CD4-positive, alpha-beta T cell treated with Interleukin-1 beta for 1 hour (primary cell): ENCODE data around the gene TRAPPC4.
"Not testable (repeated sequence)": the region's sequence is repeated elsewhere in the genome, so short reads cannot be mapped to it uniquely, and the experiment has no call there.

Experiments
- DNase-seq, 2 donors: peaks; one replicate each; pipeline ENCODE4 v3.0.0-alpha.2; 2020 to 2022

TRAPPC4 gene, protein sequence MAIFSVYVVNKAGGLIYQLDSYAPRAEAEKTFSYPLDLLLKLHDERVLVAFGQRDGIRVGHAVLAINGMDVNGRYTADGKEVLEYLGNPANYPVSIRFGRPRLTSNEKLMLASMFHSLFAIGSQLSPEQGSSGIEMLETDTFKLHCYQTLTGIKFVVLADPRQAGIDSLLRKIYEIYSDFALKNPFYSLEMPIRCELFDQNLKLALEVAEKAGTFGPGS

DNA sequence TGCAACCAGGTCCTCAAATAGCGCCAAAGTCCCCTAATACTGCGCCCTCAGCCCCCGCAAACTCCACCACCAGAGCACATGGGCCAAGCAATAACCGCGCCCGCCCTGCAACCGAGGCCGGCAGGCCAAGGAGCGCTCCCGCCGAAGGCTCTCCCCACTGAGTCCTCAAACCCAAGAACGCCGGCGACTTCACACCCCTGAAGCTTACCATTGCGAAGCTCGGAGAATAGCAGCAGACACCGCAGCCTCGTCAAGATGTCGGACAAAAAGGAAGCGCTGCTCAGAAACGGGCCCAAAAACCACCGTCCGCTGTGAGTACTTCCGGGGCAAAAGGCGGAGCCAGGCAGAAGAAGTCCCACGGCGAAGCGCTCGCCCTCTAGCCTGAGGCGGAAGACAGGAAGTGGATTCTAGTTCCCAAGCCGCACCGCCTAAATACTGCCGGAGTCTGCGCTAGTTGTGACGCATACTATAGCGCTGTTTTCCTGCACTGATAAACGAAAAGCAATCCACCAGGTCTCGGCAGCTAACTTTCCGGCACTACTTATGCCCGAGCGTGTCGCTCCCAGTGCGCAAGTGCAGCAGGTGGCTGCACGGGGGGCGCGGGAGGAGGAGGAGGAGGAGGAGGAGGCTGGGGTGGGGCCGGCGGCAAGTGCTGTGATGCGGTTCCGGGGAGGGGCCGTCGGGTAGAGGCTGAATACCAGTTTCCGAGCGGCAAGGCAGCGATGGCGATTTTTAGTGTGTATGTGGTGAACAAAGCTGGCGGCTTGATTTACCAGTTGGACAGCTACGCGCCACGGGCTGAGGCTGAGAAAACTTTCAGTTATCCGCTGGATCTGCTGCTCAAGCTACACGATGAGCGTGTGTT lies at the start of gene TRAPPC4, which contains the start of gene RPS25:
Gene TRAPPC4 (plus strand): TSS at position 693 of the 865 bp plus-strand sequence. CDS start 30 bp downstream, at position 723.
Gene RPS25 (minus strand): TSS at position 270 of the 865 bp plus-strand sequence. CDS start 59 bp downstream, at position 211.
- peak; percentile 95 for DNase-seq

DNA sequence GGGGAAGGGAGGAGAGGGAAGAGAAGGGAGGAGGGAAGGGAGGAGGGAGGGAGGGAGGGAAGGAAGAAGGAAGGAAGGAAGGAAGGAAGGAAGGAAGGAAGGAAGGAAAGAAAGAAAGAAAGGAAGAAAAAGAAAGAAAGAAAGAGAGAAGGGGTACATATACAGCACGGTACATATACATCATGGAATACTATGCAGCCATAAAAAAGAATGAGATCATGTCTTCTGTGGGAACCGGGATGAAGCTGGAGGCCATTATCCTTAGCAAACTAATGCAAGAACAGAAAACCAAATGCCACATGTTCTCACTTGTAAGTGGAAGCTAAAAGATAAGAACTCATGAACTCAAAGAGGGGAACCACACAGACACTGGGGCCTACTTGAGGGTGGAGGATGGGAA lies 49.1 kb upstream of the TRAPPC4 start:
- not testable (repeated sequence) for DNase-seq

DNA sequence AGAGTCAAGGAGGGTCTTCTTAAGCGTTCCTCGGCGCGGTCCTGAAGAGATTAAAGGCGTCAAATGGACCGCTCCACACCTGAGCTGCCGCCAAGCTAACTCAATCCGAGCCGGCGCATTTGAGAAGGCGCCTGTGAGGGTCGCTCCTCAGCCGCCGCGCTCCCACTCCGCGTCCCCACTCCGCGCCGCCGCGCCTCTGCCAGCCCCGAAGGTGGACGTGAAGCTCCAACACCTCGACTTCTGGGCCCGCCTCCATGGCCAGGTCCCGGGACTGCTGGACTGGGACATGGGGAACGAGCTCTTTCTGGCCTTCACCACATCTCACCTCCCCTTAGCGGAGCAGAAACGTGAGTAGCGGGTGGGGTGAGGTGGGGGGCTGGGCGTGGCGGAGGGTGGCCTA lies 46.9 kb upstream of the TRAPPC4 start, which contains the start of gene FOXR1:
Gene FOXR1 (plus strand): TSS at position 116 of the 400 bp plus-strand sequence. CDS start 171 bp downstream, at position 287.
- no peak for DNase-seq

DNA sequence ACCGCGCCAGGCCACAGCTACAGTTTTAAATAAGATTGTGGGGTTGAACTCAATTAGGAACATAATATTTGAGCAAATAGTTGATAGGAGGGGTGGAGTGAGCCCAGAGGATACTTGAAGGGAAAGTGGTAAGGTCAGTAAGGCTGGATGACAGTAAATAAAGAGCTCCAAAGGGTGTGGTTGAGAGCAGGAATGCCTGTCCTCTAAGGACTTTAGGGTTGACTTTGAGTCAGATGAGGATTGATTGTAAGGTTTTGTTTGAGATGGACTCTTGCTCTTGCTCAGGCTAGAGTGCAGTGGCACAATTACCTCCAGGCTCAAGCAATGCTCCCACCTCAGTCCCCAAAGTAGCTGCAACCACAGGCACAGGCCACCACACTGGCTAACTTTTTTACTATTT lies 44.6 kb upstream of the TRAPPC4 start:
- no peak for DNase-seq

DNA sequence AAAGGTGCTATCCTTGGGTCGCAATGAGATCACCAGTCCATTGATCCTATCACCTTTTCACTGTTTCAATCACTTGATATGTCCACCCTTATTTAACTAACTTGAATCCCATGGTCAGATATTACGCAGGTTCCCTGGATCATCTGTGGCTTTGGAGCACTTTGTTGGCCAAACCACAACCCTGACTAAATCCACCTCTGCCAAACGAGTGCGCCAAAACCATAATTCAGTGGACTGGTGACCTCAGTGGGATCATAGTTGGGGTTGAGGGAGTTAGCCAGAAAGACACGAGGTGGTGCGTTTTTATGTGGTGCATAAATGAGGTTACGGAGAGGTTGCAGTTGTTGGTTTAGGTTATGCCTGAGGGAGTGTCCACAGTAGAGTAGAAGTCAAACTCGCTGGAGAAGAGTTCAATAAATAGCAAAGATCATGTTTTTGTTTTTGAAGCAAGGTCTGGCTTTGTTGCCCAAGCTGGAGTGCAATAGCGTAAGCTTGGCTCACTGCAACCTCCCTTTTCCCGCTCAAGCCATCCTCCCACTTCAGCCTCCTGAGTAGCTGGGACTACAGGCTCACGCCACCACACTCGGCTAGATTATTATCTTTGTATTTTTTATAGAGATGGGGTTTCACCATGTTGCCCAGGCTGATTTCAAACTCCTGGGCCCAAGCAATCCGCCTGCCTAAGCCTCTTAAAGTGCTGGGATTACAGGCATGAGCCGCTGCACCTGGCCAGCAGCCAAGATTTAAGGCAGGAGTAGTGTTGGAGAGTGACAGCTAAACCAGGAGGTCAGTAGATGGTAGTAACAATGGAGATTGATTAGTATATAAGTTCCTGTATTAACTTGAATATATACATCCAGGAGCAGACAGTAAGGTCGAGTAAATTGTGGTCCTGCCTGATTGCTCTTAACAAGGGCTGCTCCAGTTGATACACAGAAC lies 42.5 kb upstream of the TRAPPC4 start:
- no peak for DNase-seq

DNA sequence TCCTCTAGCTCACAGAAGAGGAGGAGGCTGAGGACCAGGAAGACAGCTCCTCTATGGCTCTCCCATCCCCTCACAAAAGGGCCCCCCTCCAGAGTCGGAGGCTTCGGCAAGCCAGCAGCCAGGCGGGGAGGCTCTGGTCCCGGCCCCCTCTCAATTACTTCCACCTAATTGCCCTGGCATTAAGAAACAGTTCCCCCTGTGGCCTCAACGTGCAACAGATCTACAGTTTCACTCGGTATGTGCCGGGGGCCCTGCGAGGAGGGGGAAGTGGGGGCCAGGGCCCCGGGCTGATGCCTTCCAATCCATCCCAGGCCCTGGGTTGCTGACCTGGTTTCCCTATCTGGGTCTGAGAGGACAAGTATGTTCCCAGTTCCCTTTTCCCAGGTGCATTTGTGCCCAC lies 39.1 kb upstream of the TRAPPC4 start:
- DNase-seq = no peak

DNA sequence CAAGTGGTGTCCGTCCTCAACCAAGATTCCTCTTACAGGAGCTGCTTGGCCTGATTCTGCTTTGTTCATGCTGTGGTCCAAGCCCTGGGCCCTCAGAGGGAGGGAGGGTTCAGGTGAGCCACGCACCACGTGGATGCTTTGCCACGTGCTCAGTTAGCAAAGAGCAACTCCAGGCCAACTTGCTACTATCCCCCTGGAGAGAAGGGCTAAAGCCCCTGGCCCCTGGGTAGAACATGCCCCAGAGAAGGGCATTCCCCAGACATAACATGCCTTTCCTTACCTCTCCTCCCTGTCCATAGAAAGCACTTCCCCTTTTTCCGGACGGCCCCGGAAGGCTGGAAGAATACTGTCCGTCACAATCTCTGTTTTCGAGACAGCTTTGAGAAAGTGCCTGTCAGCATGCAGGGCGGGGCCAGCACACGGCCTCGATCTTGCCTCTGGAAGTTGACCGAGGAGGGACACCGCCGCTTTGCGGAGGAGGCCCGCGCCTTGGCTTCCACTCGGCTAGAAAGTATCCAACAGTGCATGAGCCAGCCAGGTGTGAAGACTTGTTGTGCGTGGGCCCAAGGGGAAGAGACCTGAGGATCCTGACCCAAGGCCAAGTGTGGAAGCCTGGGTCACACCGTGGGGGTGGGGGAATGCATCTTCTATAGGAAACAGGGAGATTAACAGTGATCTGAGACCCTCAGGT lies 38.2 kb upstream of the TRAPPC4 start:
- no peak for DNase-seq

DNA sequence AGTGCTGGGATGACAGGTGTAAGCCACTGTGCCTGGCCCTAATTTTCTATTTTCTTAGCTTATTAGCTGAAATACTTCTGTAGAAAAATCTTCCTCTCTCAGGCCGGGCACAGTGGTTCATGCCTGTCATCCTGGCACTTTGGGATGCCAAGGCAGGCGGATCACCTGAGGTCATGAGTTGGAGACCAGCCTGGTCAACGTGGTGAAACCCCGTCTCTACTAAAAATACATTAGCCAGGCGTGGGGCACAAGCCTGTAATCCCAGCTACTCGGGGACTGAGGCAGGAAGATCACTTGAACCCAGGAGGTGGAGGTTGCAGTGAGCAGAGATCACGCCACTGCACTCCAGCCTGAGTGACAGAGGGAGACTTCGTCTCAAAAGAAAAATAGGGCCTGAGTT lies 34.2 kb upstream of the TRAPPC4 start:
- not testable (repeated sequence) for DNase-seq

DNA sequence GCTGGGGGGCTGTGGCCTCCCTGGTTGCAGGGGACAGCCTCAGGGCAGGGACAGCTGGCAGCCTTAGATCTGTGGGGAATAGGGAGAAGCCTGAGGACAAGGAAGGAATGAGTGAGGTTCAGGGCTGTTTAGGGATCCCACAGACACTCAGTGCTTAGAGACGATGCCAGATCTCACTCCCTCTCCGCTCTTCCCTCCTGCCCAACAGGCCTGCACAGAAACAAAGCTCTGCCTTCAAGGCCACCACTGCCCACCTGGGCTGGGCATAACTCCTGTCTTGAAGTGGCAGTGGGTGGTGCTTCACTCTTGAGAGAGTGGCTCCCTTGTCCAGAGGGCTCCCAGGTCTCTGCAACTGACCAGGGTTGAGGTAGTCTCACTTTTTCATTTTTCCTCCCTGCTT lies 33.7 kb upstream of the TRAPPC4 start:
- no peak for DNase-seq

DNA sequence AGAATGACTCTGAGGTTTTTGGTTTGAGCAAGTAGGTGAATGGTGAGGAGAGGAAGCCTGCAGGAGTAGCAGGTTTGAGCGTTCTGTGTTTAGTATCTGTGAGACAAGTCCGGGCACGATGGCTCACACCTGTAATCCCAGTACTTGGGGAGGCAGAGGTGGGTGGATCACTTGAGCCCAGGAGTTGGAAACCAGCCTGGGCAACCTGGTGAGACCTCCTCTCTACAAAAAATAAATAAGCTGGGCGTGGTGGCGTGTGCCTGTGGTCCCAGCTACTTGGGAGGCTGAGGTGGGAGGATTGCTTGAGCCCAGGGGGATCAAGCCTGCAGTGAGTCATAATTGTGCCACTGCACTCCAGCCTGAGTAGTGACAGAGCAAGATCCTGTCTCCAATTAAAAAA lies 30.3 kb upstream of the TRAPPC4 start:
- no peak for DNase-seq

DNA sequence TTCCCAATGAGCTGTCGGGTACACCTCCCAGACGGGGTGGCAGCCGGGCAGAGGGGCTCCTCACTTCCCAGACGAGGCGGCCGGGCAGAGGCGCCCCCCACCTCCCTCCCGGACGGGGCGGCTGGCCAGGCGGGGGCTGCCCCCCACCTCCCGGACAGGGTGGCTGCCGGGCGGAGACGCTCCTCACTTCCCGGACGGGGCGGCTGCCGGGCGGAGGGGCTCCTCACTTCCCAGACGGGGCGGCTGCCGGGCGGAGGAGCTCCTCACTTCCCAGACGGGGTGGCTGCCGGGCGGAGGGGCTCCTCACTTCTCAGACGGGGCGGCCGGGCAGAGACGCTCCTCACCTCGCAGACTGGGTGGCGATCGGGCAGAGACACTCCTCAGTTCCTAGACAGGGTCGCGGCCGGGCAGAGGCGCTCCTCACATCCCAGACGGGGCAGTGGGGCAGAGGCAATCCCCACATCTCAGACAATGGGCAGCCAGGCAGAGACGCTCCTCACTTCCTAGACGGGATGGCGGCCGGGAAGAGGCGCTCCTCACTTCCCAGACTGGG lies 27.0 kb upstream of the TRAPPC4 start:
- not testable (repeated sequence) for DNase-seq

DNA sequence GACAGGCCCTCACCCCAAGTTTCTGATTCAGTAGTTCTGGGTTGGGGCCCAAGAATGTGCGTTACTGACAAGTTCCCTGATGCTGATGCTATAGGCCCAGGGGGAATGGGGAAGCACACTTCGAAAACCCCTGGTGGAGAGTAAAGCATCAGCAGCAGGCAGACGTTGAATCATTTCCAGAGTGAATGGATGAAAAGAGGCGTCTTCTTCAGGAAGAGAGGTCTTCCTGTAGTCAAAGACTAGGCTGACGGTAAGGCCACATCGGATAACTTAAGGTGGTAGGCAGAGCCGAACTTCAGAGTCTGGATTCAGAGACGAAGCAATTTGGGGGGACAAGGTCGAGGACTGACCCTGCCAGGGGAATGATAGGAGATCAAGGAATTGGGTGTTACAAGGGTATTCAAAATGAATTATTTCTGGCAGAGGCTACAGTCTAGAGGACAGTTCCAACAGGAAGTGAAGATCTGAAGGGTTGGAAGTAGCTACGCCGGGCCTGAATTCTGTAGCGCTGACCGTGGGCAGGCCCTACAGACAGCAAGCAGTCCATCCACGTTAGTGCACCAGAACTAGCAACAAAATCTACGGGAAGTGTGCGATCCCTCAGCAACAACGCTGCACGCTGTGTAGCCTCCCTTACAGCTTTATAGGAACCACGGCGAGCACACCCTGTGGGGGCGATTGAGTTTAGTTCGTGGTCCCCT lies 21.5 kb upstream of the TRAPPC4 start:
- DNase-seq = peak; percentile 21 to 49

DNA sequence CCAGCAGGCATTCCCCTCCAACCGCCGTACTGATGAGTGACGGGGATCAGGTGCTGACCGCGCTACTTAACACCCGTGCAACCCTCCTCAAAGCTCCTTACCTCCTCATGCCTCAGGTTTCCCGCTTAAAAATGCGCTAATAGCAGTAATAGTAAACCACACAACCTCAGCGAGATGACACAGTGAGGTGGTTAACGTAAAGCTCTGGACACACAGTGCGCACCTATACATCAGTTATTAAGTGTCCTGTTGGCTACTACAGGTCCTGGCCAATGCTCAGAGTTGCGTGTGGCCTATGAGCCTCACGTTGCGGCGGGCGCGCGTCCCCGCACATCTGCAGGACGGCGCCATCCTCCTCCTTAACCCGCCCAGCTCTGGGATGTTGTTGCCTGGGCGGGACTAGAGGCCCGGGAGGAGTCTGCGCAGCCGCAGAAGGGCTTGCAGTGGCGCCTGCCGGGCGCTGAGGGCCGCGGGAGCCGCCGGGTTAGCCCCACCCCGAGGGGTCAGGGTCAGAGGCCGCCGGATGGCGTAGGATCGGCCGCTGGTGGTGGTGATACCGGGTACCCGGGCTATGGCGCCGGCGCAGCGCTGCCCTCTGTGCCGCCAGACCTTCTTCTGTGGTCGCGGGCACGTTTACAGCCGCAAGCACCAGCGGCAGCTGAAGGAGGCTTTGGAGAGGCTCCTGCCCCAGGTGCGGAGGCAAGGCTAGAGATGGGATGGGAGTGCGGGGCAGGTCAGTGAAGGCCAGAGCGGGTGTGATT lies 20.8 kb upstream of the TRAPPC4 start, which contains the start of gene CENATAC:
Gene CENATAC (plus strand): TSS at position 512 of the 761 bp plus-strand sequence. CDS start 60 bp downstream, at position 572.
- peak; percentile 95 to 96 for DNase-seq

DNA sequence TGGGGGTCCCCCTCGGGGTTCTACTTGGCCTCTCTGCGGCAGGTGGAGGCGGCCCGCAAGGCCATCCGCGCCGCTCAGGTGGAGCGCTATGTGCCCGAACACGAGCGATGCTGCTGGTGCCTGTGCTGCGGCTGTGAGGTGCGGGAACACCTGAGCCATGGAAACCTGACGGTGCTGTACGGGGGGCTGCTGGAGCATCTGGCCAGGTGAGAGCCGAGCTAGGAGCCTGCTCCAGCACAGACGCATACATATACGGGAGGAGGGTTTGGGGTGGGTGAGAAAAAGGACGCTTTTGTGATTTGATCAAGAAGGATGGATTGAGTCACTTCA lies 20.2 kb upstream of the TRAPPC4 start:
- DNase-seq = no peak

DNA sequence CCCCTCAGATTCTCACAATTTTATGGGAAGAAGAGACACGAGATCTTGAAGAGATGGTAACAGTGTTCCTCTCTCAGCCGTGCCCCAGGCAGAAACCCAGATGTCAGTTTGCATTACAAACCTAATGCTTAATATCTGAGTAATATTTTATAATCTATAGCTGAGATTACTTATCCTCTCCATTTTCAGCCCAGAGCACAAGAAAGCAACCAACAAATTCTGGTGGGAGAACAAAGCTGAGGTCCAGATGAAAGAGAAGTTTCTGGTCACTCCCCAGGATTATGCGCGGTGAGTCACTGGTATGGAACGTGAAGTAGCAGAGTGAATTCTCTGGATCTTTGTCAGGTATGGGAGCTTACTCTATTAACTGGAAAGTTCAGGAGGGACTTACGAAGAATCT lies 19.7 kb upstream of the TRAPPC4 start:
- DNase-seq = no peak

DNA sequence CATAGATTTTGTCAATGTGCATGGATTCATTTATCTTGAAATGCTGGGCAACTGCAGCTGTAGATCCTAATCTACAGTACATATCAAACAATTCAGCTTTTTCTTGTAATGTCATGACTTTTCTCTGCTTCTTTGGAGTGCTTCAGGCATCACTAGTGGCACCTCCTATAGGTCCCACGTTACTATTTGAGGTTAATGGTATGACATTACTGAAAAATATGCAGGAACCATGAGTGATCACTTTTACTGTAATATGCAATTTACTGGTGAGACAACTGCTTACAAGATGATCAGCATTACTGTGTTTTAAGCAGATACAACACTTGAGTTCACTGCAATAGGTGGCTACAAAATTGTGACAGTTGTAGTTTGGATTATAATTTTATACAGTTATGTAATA lies 17.7 kb upstream of the TRAPPC4 start:
- DNase-seq = no peak

DNA sequence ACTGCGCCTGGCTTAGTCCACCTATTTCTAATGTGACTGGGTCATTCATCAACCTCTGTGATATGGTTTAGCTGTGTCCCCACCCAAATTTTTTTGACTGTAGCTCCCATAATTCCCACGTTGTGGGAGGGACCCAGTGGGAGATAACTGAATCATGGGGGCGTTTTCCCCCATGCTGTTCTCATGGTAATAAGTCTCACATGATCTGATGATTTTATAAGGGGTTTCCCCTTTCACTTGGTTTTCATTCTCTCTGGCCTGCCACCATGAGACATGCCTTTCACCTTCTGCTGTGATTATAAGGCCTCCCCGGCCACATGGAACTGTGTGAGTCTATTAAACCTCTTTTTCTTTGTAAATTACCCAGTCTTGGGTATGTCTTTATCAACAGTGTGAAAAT lies 11.9 kb upstream of the TRAPPC4 start:
- DNase-seq = no peak

DNA sequence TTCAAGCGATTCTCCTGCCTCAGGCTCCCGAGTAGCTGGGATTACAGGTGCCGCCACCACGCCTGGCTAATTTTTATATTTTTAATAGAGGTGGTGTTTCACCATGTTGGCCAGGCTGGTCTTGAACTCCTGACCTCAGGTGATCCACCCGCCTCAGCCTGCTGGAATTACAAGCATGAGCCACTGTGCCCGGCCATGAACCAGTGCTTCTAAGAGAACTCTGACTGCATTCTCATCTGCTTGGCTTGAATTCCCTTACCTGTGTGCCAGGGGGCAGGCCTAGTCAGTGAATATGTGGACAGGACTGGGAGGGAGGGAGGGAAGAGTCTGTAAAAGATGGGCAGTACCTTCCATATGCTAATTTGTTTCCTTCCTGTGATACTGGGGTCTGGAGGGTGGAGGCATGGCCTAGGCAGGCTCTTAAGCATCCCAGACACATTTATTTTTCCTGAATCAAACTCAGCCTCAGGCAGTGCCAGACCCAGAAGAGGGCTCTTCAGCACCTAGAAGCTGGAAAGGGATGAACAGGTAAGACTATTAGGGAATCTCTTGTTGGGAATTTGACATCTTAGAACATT lies 7.0 kb upstream of the TRAPPC4 start:
- DNase-seq = no peak

DNA sequence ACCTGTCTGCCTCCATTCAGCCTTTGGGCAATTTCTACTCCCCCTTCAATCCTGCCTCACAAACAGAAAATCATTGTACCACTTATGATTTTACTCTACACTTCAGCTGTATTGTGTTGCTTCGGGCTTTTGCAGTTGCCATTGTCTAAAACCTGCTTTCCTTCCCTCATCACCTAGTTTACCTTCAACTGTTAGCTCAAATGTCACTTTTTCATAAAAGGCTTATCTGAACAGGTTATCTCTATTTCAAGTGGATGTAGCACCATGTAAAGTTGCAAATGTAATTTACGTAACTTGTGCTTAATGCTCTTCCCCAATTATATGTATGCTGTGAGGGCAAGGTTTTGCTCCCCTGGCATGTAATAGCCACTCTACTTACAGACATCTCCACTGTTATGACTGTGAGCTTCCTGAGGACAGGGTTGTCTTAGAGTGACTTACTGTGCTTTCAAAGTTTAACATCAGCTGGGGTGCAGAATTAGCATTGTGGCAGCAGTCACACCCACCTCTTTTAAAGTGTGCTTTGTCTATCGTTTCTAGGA lies 5.9 kb upstream of the TRAPPC4 start:
- no peak for DNase-seq
